ENCODE measurements around the gene ISG15. TPM values are rescaled to one million over a fixed set of nuclear protein-coding genes. Genes with fewer than 3 reads are reported as not detected.

Gene ISG15
- polyA plus RNA-seq, 1 of the 3 experiments (the other 2 are of a cell fraction): 28.6 TPM

GRCh38 chr1:1033009-1033587, 19.8 kb downstream of the ISG15 start:
- H3K27ac ChIP-seq (ENCODE audit: low read depth in 2 of 2, low read length in 1 of 2): no peak overlapping the region
- 24% methylated on average over 19 of the region's 73 CpGs for WGBS (ENCODE audit: low lambda C conversion rate)
- no peak overlapping the region for H3K9ac ChIP-seq
- H3K9me2 ChIP-seq: no peaks in the 10 kb centered on the region
- no peaks in the 10 kb centered on the region for H3K36me3 ChIP-seq (replicated peaks in 1 of 2; ENCODE audit: control insufficient read depth in 1 of 2, insufficient read depth in 2 of 2, low read length in 1 of 2)
- ChIA-PET CTCF (interaction anchor here (0.7 to 4.5 kb wide), 37 partner anchors 7 to 339 kb away, joined by 3 to 93 read pairs (median 6); partner anchors contain the start of genes AGRN, PERM1 and RNF223), POLR2A (no interaction called here)
- H3K9me3 ChIP-seq: no peaks in the 10 kb centered on the region
- peak; percentile 97 for DNase-seq
- H3K4me3 ChIP-seq (ENCODE audit: low read depth in 2 of 2, low read length in 1 of 2): peak overlapping the region; percentile 44 to 47; a peak in 3 of 4 replicates
- peak overlapping the region; percentile 44; the same call in 1 of the 2 replicates for H3K4me2 ChIP-seq
- no peaks in the 10 kb centered on the region for H3K79me2 ChIP-seq (ENCODE audit: insufficient read depth)
- H3K27me3 ChIP-seq (ENCODE audit: insufficient read depth): no peaks in the 10 kb centered on the region
- H3F3A ChIP-seq (replicated peaks; ENCODE audit: insufficient read depth): no peaks in the 10 kb centered on the region
- no peak overlapping the region for H2AFZ ChIP-seq (ENCODE audit: low read depth)
- H3K4me1 ChIP-seq (ENCODE audit: control insufficient read depth in 1 of 2, insufficient read depth in 2 of 2, low read depth in 1 of 2, low read length in 1 of 2): peaks cover 0 to 11% of the 10 kb centered on the region in 2 experiments; a peak in 1 of 4 replicates
- H4K20me1 ChIP-seq (ENCODE audit: insufficient read depth): peaks cover 31% of the 10 kb centered on the region
- no peak for TF ChIP-seq FOXJ3 (CRISPR knock-in tag; IDR thresholded peaks at IDR 0.05)
- TF ChIP-seq REST (IDR thresholded peaks at IDR 0.05; ENCODE audit: low read depth, low read length): no peak
- no peak for TF ChIP-seq MEF2A (IDR thresholded peaks at IDR 0.05; ENCODE audit: borderline replicate concordance, low read depth)
- TF ChIP-seq GATA2 (CRISPR knock-in tag; IDR thresholded peaks at IDR 0.05): no peak
- TF ChIP-seq SMC3 (IDR thresholded peaks at IDR 0.05; ENCODE audit: low read depth, low read length): peak; percentile 45
- no peak for TF ChIP-seq ELF1 (IDR thresholded peaks at IDR 0.05)
- TF ChIP-seq FOSL2 (IDR thresholded peaks at IDR 0.05; ENCODE audit: borderline replicate concordance, low read depth): no peak
- TF ChIP-seq SIN3A (IDR thresholded peaks at IDR 0.05; ENCODE audit: borderline replicate concordance, low read depth, low read length): no peak
- TF ChIP-seq EP300 (IDR thresholded peaks at IDR 0.05; ENCODE audit: borderline replicate concordance in 1 of 2, low read depth in 1 of 2, low read length in 1 of 2): no peak
- 0 out of 2 replicates have a peak, but pooled peaks have one; percentile 11 for TF ChIP-seq MXI1 (IDR thresholded peaks at IDR 0.05; ENCODE audit: low read depth, low read length)
- TF ChIP-seq ZBTB33 (IDR thresholded peaks at IDR 0.05; ENCODE audit: borderline replicate concordance, low read depth): no peak
- no peak for TF ChIP-seq FOXM1 (IDR thresholded peaks at IDR 0.05; ENCODE audit: low read depth)
- TF ChIP-seq TEAD4 (IDR thresholded peaks at IDR 0.05; ENCODE audit: borderline replicate concordance, insufficient read depth): no peak
- TF ChIP-seq GABPA (IDR thresholded peaks at IDR 0.05; ENCODE audit: low read depth): no peak
- TF ChIP-seq RAD21 (IDR thresholded peaks at IDR 0.05; ENCODE audit: low read length): peak; percentile 83
- TF ChIP-seq USF1 (IDR thresholded peaks at IDR 0.05; ENCODE audit: borderline replicate concordance, low read depth): no peak
- TF ChIP-seq RCOR1 (IDR thresholded peaks at IDR 0.05; ENCODE audit: low read length): no peak
- TF ChIP-seq NRF1 (IDR thresholded peaks at IDR 0.05; ENCODE audit: low read depth, low read length): no peak
- no peak for TF ChIP-seq IRF3 (IDR thresholded peaks at IDR 0.05; ENCODE audit: low read depth, low read length)
- TF ChIP-seq CTCF (IDR thresholded peaks at IDR 0.05): peak; percentile 63
- TF ChIP-seq NFIC (IDR thresholded peaks at IDR 0.05; ENCODE audit: borderline replicate concordance): no peak
- no peak for TF ChIP-seq YY1 (IDR thresholded peaks at IDR 0.05; ENCODE audit: low read depth)
- TF ChIP-seq RXRA (IDR thresholded peaks at IDR 0.05; ENCODE audit: borderline replicate concordance, low read depth): no peak
- TF ChIP-seq CHD2 (IDR thresholded peaks at IDR 0.05; ENCODE audit: low read length, partially characterized antibody): no peak
- TF ChIP-seq TCF12 (IDR thresholded peaks at IDR 0.05): no peak
